GM12878 (cell line): ENCODE measurements around the gene RNU2-63P. TPM values are rescaled to one million over a fixed set of nuclear protein-coding genes. Genes with fewer than 3 reads are reported as not detected.

Source experiments
- ASH2L ChIP-seq: fragments of 300-600, 200-600 bp; sonication (generic); IDR thresholded peaks from 2 replicates; pipeline ENCODE4 v1.6.1; 2017; ENCODE audit warnings: low read depth, mild to moderate bottlenecking, borderline replicate concordance
- BRCA1 ChIP-seq: IDR thresholded peaks from 2 replicates; pipeline ENCODE4 v1.6.1; 2011; ENCODE audit warnings: low read depth, low read length, improper control_type of control experiment
- CTCF ChIP-seq, 3 experiments: IDR thresholded peaks in 2 of 3; conservative IDR thresholded peaks in 1 of 3; 2 replicates each; pipeline ENCODE4 v1.5.1; 2011; ENCODE audit warnings: low read depth in 3 of 3, low read length in 3 of 3, mild to moderate bottlenecking in 3 of 3, control low read depth in 2 of 3, moderate library complexity in 2 of 3, inconsistent platforms in 1 of 3, mixed read lengths in 1 of 3; ENCODE audit not compliant: control insufficient read depth in 2 of 3, insufficient read depth in 1 of 3; ENCODE audit errors: extremely low read depth in 1 of 3
- EP300 ChIP-seq, 2 experiments: fragments of 150-350 bp in 1 of 2; IDR thresholded peaks; 2 replicates each; pipeline ENCODE4 v1.6.1; 2011 to 2012; ENCODE audit warnings: low read depth in 2 of 2, low read length in 2 of 2, borderline replicate concordance in 1 of 2, improper control_type of control experiment in 1 of 2, inconsistent platforms in 1 of 2; ENCODE audit not compliant: control insufficient read depth in 1 of 2
- REST ChIP-seq: IDR thresholded peaks from 2 replicates; pipeline ENCODE4 v1.6.1; 2012; ENCODE audit warnings: mild to moderate bottlenecking, low read depth, low read length
- SKIL ChIP-seq: fragments of 450-650 bp; IDR thresholded peaks from 2 replicates; pipeline ENCODE4 v1.6.1; 2017; ENCODE audit warnings: mild to moderate bottlenecking, low read depth, inconsistent platforms; ENCODE audit not compliant: poor library complexity, severe bottlenecking
- USF1 ChIP-seq: IDR thresholded peaks from 2 replicates; pipeline ENCODE4 v1.6.1; 2011; ENCODE audit warnings: borderline replicate concordance, low read depth, mild to moderate bottlenecking, moderate library complexity, mixed read lengths, low read length; ENCODE audit not compliant: insufficient read depth; ENCODE audit errors: extremely low read length
- polyA plus RNA-seq, 11 experiments: library from polyadenylated mRNA; depleted of rRNA in 4 of 11; unstranded in 6 of 11; stranded (reverse) in 5 of 11; fragments of >200 nt; fragmentation: Nextera tagmentation in 4 of 11; fragmentation: Illumina TruSeq in 1 of 11; extraction: Ambion mirVana in 4 of 11; extraction: Trizol in 1 of 11; gene quantifications; 1 replicate in 1 of 11; 2 replicates in 10 of 11; pipeline versions ENCODE4 v1.2.1 to v1.2.3, GENCODE V29; 2011 to 2016; ENCODE audit warnings: inconsistent platforms in 2 of 11, missing spikeins in 2 of 11, low read depth in 1 of 11
- total RNA-seq, 4 experiments: library from RNA; depleted of rRNA in 3 of 4; stranded (reverse); fragments of >200 nt in 3 of 4; fragmentation: Illumina TruSeq in 1 of 4; extraction: Trizol in 1 of 4; gene quantifications; 2 replicates each; pipeline versions ENCODE4 v1.2.1 to v1.2.3, GENCODE V29; 2013 to 2021

Gene RNU2-63P
- total and polyA plus RNA-seq, 10 of the 15 experiments (the other 5 are each of a cell fraction or from before 2014, with no cell fraction given): 10.7 to 117 (median 12.3) TPM; not detected in 5

- TF ChIP-seq SKIL (no peak), USF1 (no peak), EP300 (IDR thresholded peaks at IDR 0.05; ENCODE audit: borderline replicate concordance in 1 of 2, control insufficient read depth in 1 of 2, low read depth in 2 of 2, low read length in 2 of 2) (no peak), ASH2L (no peak), CTCF (IDR thresholded peaks at IDR 0.05 in 2 of 3, conservative IDR thresholded peaks at IDR 0.05 in 1 of 3; ENCODE audit: control insufficient read depth in 2 of 3, extremely low read depth in 1 of 3, insufficient read depth in 1 of 3, low read depth in 3 of 3, low read length in 3 of 3) (no peak), REST (no peak), BRCA1 (no peak)
Measured at GRCh38 chr2:88003074-88003755, 13.1 kb downstream of the RNU2-63P start (continued).
